ENCODE results near the gene CNPY2.

Gene CNPY2

DNA sequence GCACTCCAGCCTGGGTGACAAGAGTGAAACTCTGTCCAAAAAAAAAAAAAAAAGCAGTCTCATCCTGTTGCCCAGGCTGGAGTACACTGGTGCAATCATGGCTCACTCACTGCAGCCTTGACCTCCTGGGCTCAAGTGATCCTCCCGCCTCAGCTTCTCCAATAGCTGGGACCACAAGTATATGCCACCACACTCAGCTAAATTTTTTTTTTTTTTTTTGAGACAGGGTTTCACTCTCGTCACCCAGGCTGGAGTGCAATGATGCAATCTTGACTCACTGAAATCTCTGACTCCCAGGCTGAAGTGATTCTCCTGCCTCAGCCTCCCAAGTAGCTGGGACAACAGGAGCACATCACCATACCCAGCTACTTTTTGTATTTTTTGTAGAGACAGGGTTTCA lies 5.2 kb upstream of the CNPY2 start:
- TF ChIP-seq, protein P1, sequence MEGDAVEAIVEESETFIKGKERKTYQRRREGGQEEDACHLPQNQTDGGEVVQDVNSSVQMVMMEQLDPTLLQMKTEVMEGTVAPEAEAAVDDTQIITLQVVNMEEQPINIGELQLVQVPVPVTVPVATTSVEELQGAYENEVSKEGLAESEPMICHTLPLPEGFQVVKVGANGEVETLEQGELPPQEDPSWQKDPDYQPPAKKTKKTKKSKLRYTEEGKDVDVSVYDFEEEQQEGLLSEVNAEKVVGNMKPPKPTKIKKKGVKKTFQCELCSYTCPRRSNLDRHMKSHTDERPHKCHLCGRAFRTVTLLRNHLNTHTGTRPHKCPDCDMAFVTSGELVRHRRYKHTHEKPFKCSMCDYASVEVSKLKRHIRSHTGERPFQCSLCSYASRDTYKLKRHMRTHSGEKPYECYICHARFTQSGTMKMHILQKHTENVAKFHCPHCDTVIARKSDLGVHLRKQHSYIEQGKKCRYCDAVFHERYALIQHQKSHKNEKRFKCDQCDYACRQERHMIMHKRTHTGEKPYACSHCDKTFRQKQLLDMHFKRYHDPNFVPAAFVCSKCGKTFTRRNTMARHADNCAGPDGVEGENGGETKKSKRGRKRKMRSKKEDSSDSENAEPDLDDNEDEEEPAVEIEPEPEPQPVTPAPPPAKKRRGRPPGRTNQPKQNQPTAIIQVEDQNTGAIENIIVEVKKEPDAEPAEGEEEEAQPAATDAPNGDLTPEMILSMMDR (IDR thresholded peaks at IDR 0.05; ENCODE audit: extremely low read depth, insufficient read depth, missing control alignments): no peak
- in situ Hi-C loops (cut with MboI; ENCODE audit: low pct_unique_long_range_greater_than_20kb, low sequenced_read_pairs, unreplicated experiment): no loop called here
- no peak for DNase-seq (ENCODE audit: low spot score)

DNA sequence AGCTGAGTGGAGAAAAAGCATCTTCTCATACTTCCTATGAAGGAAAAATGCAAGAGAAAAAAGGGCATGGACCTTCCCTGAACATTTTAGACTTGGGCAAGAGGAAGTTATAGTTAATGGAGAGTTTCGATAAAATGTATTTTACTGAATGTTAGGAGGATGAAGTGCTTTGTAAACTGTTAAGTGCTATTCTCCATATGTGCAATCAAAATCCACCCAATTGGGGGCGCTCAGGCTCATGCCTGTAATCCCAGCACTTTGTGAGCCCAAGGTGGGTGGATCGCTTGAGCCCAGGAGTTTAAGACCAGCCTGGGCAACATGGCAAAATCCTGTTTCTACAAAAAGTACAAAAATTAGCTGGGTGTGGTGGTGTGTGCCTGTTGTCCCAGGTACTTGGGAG lies 1.9 kb upstream of the CNPY2 start:
- in situ Hi-C loops (cut with MboI; ENCODE audit: low pct_unique_long_range_greater_than_20kb, low sequenced_read_pairs, unreplicated experiment): no loop called here
- no peak for DNase-seq (ENCODE audit: low spot score)
- TF ChIP-seq, protein P1 (IDR thresholded peaks at IDR 0.05; ENCODE audit: extremely low read depth, insufficient read depth, missing control alignments): no peak

DNA sequence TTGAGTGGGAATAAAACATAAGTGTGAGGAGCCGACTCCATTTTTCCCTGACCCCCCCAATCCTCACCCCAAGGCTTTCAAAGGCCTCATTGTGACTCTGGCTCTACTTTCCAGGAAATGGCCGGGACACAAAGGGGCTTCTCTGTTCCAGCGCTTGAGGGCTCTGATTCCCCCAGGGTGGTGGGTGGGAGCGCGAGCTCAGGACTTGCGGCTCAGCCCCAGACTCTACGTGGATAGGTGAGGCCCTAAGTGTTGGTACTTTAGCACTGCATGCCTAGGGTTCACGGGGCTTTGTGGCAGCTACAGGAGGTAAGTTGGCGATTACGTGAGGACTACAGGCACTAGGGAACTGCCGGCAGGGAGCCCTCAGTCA lies 553 bp downstream of the CNPY2 start:
- TF ChIP-seq, protein P1 (IDR thresholded peaks at IDR 0.05; ENCODE audit: extremely low read depth, insufficient read depth, missing control alignments): no peak

DNA sequence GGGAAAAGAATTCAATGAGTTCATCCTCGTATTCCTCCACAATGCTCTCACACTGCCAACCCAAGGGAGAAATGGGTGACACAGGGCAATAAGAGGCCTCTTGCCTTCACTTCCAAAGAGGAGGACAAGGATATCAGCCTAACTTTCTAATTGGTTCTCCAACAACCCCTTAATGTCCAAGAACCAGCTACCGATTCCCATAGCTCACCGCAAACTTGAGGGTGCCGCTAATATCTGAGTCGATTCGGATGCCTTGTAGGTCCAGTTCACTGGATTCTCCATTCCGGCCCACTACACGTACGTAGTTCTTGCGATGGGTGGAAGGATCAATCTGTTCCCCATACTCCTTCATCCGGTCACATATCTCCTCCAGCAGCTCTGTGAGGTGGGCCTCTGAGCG lies 4.8 kb downstream of the CNPY2 start:
- TF ChIP-seq, protein P1 (IDR thresholded peaks at IDR 0.05; ENCODE audit: extremely low read depth, insufficient read depth, missing control alignments): no peak

More for the DNA sequence above, 553 bp downstream of the CNPY2 start:
- no peak for DNase-seq (ENCODE audit: low spot score)
- in situ Hi-C loops (cut with MboI; ENCODE audit: low pct_unique_long_range_greater_than_20kb, low sequenced_read_pairs, unreplicated experiment): no loop called here

DNA sequence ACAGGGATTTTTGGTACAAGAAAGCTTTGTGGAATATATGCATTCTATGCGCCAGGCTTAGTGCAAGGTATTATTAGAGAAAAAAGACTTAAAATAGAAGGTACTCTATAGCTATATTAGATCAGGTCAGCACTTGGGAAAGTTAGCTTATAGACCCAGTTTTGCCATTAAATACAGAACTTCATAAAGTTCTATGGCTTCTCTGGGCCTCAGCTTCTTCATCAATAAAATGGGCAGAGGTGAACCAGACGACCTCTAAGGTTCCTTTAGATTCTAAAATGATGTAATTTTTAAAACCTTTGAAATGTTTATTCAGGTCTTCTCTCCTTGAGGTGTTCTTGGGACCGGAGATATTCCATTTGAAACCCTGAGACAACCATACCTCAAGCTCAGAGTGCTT lies 7.1 kb downstream of the CNPY2 start:
- DNase-seq (ENCODE audit: low spot score): no peak
- TF ChIP-seq, protein P1 (IDR thresholded peaks at IDR 0.05; ENCODE audit: extremely low read depth, insufficient read depth, missing control alignments): no peak
- in situ Hi-C loops (cut with MboI; ENCODE audit: low pct_unique_long_range_greater_than_20kb, low sequenced_read_pairs, unreplicated experiment): no loop called here

More for the DNA sequence above, 4.8 kb downstream of the CNPY2 start:
- DNase-seq (ENCODE audit: low spot score): no peak
- in situ Hi-C loops (cut with MboI; ENCODE audit: low pct_unique_long_range_greater_than_20kb, low sequenced_read_pairs, unreplicated experiment): no loop called here

DNA sequence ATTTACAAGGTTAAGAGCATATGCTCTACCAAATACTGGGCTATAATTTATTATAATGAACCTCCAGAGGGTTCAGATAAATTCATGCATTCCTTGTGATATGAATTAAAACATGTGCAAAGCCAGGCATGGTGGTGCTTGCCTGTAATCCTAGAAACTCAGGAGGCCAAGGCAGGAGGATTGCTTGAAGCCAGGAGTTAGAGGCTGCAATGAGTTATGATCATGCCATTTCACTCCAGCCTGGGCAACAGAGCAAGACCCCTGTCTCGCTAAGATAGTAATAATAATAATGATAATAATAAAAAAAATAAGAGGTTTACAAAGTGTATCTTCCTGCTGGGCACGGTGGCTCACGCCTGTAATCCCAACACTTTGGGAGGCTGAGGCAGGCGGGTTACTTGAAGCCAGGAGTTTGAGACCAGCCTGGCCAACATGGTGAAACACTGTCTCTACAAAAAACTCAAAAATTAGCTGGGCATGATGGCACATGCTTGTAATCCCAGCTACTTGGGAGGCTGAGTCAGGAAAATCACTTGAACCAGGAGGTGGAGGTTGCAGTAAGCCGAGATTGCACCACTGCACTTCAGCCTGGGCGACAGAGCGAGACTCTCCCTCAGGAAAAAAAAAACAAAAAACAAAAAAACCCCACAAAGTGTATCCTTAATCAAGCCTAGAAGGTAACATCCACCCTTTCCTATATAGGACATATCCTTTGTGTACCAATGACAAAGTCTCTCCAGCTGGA lies 8.4 kb downstream of the CNPY2 start:
- TF ChIP-seq, protein P1 (IDR thresholded peaks at IDR 0.05; ENCODE audit: extremely low read depth, insufficient read depth, missing control alignments): no peak
- in situ Hi-C loops (cut with MboI; ENCODE audit: low pct_unique_long_range_greater_than_20kb, low sequenced_read_pairs, unreplicated experiment): no loop called here
- no peak for DNase-seq (ENCODE audit: low spot score)

All from GM13977 (cell line).